ENCODE data around the gene RAD9A. TPM values are rescaled to one million over a fixed set of nuclear protein-coding genes. Genes with fewer than 3 reads are reported as not detected.

Gene RAD9A
- total RNA-seq, 1 experiment from 2014 or later, result 20.9 TPM

DNA sequence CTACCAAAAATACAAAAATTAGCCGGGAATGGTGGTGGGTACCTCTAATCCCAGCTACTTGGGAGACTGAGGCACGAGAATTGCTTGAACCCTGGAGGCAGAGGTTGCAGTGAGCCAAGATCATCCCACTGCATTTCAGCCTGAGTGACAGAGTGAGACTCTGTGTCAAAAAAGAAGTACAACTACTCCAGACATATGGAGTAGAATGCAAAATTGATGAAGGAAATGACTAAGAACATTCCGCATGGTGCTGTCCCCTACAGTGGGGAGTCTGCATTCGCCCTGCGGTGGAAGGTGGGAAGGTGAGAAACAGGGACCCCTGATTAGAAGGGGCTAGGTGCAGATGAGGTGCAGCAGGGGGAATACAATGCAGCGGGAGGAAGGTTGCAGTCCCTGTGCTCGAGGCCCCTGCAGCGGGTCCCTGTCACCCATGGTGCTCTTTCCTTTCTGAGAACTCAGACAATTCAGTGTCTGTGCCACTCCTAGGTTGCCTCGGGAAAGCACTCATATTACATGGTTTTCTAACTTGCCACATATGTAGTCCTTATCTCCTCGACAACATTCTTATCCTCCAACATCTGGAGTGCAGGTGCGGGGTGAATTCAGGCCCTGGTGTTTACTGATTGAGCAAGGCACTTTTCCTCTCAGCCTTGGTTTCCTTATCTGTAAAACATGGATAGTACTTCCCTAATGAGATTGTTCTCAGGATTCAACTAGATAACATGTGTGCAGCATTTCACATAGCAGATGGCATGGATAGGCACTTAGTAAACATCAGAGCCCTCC, 43.6 kb upstream of the RAD9A start:
- H3K79me2 ChIP-seq (ENCODE audit: insufficient read depth, low read length), result no peaks in the 10 kb centered on the region
- H4K20me1 ChIP-seq (ENCODE audit: control insufficient read depth, insufficient read depth, insufficient read length), result no peaks in the 10 kb centered on the region
- no peak overlapping the region for H3K27ac ChIP-seq (ENCODE audit: insufficient read length, low read depth, low read length)
- H2BK120ac ChIP-seq (ENCODE audit: low read depth, low read length, poor library complexity, severe bottlenecking), result no peak overlapping the region
- H2AFZ ChIP-seq (ENCODE audit: low read length), result no peak overlapping the region
- TF ChIP-seq CTCF (conservative IDR thresholded peaks at IDR 0.05), result no peak
- H3K23ac ChIP-seq (ENCODE audit: insufficient read length, low read depth, low read length), result no peak overlapping the region
- no peak for DNase-seq
- H4K91ac ChIP-seq (ENCODE audit: insufficient read length, low read depth, low read length), result no peak overlapping the region
- H3K56ac ChIP-seq (ENCODE audit: insufficient read length, low read depth, low read length), result no peak overlapping the region
- H2BK5ac ChIP-seq (ENCODE audit: insufficient read length, low read length), result no peak overlapping the region
- H2AK5ac ChIP-seq (ENCODE audit: insufficient read length, low read length), result no peak overlapping the region
- Mint-ChIP-seq H3K4me3 (no peak overlapping the region), H3K27me3 (ENCODE audit: low read depth) (no peaks in the 10 kb centered on the region), H3K36me3 (ENCODE audit: insufficient read depth in 1 of 3, low read depth in 3 of 3) (no peaks in the 10 kb centered on the region), H3K9me3 (no peaks in the 10 kb centered on the region; a peak in 1 of 5 replicates), H3K4me1 (peaks cover 14 to 24% of the 10 kb centered on the region in 2 experiments), H3K27ac (no peak overlapping the region)
- no peak overlapping the region for H4K5ac ChIP-seq (ENCODE audit: insufficient read length, low read depth, low read length)
- H3K9ac ChIP-seq (ENCODE audit: extremely low read depth, insufficient read length, low read length), result no peak overlapping the region
- no peak overlapping the region for H4K8ac ChIP-seq (replicated peaks; ENCODE audit: insufficient read length, low read depth, low read length)
- H3K18ac ChIP-seq (ENCODE audit: insufficient read length, low read depth, low read length), result no peak overlapping the region
- no peak overlapping the region for H2BK20ac ChIP-seq (ENCODE audit: low read depth, low read length, poor library complexity, severe bottlenecking)
- no peak overlapping the region for H3T11ph ChIP-seq (ENCODE audit: low read length)
- WGBS (ENCODE audit: extremely low coverage, insufficient read length, low lambda C conversion rate), result no CpG with 5 or more reads among the region's 11 CpGs
- no peak overlapping the region for H3K4ac ChIP-seq (ENCODE audit: low read depth, low read length)
- no peak overlapping the region; the same call in 1 of the 2 replicates for H2BK15ac ChIP-seq (ENCODE audit: low read depth, low read length)
- H3K14ac ChIP-seq (ENCODE audit: insufficient read depth, low read length), result no peak overlapping the region
- H3K23me2 ChIP-seq (ENCODE audit: insufficient read length, low read depth, low read length, poor library complexity, severe bottlenecking), result peaks cover 7% of the 10 kb centered on the region
- no peak overlapping the region for H3K4me2 ChIP-seq (ENCODE audit: insufficient read depth, insufficient read length, low read length)
- no peak overlapping the region for H2BK12ac ChIP-seq (ENCODE audit: insufficient read length, low read depth, low read length)
- no peaks in the 10 kb centered on the region for H3K4me1 ChIP-seq (ENCODE audit: insufficient read depth, low read length)
- H3K27me3 ChIP-seq (ENCODE audit: insufficient read depth, low read length), result no peaks in the 10 kb centered on the region
- no peaks in the 10 kb centered on the region for H3K9me3 ChIP-seq (ENCODE audit: control insufficient read depth, low read depth, low read length)
- H3K79me1 ChIP-seq (ENCODE audit: insufficient read depth, low read depth, low read length, poor library complexity, severe bottlenecking), result no peaks in the 10 kb centered on the region

Measured in H9 (cell line).